Prostate gland (tissue), 2 donors: ENCODE data around the gene SRP14.

Source experiments
- POLR2A ChIP-seq: fragments of 450-650 bp; IDR thresholded peaks from one replicate; pipeline ENCODE4 v1.6.1; 2016; ENCODE audit warnings: antibody characterized with exemption, mild to moderate bottlenecking
- TF ChIP-seq, protein P1 (sequence below), 4 experiments: fragments of 200-600 bp in 2 of 4; fragments of 450-650 bp in 2 of 4; sonication (generic) in 2 of 4; IDR thresholded peaks; 1 replicate in 3 of 4; 2 replicates in 1 of 4; pipeline ENCODE4 v1.5.1; 2016 to 2019; ENCODE audit warnings: antibody characterized with exemption in 4 of 4, mild to moderate bottlenecking in 2 of 4, moderate library complexity in 2 of 4

DNA sequence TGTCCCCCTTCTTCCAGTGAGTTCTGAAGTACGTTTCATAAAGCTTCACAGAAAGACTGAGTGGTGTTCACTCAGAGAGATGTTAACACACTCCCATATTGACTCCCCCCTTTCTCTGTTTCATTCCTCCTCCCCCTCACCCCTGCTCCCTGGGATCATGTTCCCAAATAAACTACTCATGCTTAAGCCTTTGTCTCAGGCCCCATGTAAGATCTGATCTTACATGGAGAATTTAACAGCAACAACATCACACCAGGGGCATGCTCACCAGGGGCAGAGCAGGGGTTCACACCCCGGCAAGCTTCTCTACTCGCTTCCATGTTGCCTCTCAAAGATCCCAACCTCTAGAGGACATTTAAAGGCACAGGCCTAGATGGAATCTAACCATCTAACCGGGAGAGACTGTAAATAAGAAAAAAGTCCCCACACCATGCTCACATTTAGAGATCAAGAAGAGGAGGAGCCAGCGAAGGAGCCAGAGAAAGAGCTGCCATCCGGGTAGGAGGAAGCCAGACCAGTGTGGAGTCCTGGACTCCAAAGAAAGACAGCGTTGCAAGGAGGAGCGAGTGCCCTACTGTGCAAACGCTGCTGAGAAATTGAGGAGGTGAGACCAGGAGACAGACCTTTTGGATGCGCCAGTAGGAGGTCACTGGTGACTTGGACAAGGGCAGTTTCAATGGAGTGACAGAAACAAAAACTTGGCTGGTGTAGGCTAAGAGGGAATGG lies 21.4 kb upstream of the SRP14 start:
- TF ChIP-seq, protein P1, sequence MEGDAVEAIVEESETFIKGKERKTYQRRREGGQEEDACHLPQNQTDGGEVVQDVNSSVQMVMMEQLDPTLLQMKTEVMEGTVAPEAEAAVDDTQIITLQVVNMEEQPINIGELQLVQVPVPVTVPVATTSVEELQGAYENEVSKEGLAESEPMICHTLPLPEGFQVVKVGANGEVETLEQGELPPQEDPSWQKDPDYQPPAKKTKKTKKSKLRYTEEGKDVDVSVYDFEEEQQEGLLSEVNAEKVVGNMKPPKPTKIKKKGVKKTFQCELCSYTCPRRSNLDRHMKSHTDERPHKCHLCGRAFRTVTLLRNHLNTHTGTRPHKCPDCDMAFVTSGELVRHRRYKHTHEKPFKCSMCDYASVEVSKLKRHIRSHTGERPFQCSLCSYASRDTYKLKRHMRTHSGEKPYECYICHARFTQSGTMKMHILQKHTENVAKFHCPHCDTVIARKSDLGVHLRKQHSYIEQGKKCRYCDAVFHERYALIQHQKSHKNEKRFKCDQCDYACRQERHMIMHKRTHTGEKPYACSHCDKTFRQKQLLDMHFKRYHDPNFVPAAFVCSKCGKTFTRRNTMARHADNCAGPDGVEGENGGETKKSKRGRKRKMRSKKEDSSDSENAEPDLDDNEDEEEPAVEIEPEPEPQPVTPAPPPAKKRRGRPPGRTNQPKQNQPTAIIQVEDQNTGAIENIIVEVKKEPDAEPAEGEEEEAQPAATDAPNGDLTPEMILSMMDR (IDR thresholded peaks at IDR 0.05): no peak
- TF ChIP-seq POLR2A: no peak
